ENCODE measurements around the gene SNTA1.
A peak's percentile ranks its signal among the peaks of the same experiment; 100 is the strongest.
"Not testable (repeated sequence)": the region's sequence is repeated elsewhere in the genome, so short reads cannot be mapped to it uniquely, and the experiment has no call there.

SNTA1 gene

DNA sequence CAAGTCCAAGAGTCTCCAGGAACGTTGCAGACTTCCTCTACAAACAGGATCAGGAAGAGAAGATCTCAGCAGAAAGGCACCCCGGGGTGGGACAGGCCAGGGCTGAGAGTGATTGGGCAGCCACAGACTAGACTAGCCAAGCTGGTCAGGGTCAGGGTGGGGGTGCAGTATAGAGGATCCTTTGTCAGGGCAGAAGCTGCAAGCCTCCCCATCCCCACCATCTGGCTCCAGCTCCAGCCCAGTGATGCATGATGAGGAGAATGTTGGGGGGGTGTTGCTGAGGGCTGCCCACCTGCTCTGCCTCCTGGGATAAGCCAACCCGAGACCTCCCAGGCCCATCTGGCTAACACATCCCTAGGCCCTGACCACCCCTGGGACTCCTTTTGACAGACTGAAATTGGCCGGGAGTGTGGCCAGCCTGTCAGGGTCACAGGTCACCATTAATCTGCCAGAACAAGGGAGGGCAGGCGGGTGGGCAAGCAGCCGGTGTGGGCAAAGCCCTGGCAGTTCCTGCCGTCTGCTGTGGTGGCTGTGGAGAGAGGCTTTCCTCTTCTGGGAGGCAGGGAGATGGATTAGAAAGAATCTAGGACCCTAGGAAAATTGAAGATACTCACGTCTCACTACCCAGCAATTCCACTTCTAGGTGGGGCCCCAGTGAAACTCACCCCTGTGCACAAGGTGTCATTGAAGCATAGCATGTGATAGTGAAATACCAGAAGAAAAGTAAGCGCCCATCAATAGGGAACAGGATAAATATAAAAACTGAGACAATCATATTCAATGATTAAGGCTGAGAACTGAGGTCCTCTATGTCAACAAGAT, 22.1 kb upstream of the SNTA1 start:
- DNase-seq = no peak

DNA sequence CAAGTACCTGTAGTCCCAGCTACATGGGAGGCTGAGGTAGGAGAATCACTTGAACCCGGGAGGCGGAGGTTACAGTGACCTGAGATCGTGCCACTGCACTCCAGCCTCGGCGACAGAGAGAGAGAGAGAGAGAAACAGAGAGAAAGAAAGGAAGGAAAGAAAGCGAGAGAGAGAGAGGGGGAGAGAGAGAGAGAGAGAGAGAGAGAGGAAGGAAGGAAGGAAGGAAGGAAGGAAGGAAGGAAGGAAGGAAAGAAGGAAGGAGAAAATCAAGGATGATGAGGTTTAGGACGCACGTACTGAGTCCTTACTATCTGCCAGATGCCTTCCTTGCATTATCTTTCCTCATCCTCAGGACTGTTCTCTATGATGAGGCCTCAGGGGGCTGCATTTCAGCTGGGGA, 21.2 kb upstream of the SNTA1 start:
- not testable (repeated sequence) for DNase-seq

DNA sequence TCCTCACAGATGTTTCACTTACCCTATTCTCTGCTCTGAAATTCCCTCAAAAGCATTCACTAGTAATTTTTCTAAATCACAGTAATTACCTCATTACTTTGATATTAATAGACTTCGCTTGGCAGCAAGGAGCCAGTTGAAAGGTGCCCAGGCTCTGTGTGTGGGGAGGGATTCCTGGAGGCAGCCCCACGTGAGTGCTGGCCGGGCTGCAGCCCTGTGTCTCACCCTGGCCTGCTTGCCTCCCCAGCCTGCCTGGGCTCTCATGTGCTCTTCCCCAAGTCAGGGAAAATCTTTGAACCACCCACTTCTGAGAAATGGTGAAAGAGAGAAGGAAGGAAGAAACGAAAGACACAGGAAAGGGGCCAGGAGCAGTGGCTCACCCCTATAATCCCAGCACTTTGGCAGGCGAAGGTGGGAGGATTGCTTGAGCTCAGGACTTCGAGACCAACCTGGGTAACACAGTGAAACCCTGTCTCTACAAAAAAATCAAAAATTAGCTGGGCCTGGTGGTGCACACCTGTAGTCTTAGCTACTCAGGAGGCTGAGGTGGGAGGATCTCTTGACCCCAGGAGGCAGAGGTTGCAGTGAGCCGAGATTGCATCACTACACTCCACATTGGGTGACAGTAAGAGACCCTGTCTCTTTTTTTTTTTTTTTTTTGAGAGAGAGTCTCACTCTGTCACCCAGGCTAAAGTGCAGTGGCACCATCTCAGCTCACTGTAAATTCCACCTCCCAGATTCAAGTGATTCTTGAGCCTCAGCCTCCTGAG, 20.0 kb upstream of the SNTA1 start:
- no peak for DNase-seq

DNA sequence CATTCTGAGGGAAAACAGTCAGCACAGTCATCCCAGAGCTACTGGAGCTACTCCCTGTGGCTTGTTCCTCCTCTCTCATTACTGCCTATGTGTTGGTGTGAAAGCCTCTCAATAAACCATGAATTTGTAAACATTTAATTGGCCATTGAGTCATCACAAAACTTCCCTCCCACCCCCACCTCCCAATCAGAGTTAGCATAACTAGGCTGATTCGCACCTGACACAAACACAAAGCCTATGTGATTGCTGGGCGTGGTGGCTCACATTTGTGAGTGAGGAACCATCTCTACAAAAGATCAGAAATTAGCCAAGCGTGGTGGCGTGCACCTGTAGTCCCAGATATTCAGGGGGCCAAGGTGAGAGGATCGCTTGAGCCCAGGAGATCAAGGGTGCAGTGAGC, 17.1 kb upstream of the SNTA1 start:
- no peak for DNase-seq

DNA sequence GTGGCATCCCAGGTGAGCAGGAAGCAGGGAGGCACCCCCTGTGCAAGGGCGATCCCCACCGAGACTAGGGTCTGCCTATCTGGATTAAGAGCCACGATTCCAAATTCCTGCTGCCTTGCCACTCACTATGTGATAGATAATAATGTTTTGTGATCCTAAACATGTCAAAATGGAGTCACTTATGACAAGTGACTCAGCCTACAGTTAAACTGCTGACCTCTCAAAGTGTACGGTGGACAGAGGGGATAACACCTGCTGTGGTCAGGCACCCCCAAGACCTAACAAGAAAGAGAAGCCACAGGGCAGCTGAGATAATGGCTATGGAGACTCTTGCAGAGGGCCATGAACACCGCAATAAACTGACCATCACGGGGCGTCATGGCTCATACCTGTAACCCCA, 16.0 kb upstream of the SNTA1 start:
- no peak for DNase-seq

DNA sequence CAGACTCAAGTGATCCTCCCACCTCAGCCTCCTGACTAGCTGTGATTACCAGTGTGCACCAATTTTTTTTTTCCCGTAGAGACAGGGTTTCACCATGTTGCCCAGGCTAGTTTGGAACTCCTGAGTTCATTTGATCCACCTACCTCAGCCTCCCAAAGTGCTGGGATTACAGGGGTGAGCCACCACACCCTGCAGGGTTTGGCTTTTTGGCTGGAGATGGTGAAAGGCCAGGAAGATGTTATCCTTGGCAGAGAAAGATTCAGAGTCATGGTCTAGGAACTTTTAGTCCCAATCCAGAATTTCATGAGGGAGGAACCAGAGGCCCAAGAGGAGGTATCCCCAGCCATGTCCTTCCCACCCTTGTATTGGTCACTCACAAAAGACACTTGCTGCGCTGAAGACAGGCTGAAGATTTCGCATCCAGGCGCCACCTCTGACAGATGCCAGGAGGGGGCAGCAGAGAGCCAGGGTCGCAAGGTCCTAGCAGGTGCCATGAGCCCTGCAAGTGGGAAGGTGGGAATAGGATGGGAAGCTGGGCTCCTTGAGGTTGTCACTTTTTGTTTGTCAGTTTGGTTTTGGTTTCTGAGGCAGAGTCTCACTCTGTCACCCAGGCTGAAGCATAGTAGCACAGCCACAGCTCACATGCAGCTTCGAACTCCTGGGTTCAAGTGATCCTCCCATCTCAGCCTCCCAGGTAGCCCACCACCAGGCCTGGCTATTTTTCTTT, 13.5 kb upstream of the SNTA1 start:
- peak; percentile 18 for DNase-seq

DNA sequence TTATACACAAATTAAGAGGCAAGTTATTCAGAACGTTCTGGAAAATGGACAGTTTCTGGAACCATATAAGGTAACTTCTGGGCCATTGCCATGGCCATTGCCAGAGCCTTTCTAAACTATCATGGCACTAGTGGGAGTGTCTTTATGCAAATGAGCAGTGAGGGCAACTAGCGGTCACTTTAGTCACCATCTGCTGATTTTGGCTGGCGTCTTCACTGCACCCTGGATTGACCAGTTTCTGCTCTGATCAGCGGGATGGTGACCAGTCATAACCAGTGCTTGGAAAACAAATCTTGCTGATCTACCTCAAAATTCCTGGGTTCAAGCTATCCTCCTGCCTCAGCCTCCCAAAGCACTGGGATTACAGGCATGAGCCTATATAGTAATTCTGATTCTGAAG, 7.3 kb upstream of the SNTA1 start:
- DNase-seq = no peak

DNA sequence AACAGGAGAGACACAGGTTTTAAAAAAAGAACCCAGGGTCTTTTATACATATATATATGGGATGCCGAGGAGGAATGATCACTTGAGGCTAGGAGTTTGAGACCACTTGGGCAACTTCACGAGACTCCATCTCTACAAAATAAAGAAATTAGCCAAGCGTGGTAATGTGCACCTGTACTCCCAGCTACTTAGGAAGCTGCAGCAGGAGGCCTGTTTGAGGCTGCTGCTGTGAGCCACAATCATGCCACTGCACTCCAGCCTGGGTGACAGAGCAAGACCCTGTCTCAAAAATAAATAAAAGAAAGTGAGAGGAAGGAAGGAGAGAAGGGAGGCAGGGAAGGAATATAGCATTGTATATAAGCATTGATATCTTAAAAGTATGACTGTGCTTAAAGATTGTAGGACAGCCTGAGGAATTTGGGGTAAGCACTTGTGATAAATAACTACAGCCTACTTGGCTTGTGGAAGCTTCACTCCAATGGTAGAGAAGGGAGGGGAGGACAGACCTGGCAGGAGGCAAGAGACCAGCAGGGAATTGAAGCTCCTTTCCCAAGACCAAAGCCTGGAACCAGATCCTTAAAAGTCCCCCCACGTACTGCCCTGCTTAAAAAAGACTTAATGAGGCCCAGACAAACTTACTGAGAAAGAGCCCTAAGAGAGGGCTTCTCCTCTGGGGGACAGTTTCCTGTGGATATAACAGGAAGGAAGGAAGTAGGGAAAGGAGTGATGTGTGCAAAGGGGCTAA, 2.5 kb upstream of the SNTA1 start:
- DNase-seq = no peak

DNA sequence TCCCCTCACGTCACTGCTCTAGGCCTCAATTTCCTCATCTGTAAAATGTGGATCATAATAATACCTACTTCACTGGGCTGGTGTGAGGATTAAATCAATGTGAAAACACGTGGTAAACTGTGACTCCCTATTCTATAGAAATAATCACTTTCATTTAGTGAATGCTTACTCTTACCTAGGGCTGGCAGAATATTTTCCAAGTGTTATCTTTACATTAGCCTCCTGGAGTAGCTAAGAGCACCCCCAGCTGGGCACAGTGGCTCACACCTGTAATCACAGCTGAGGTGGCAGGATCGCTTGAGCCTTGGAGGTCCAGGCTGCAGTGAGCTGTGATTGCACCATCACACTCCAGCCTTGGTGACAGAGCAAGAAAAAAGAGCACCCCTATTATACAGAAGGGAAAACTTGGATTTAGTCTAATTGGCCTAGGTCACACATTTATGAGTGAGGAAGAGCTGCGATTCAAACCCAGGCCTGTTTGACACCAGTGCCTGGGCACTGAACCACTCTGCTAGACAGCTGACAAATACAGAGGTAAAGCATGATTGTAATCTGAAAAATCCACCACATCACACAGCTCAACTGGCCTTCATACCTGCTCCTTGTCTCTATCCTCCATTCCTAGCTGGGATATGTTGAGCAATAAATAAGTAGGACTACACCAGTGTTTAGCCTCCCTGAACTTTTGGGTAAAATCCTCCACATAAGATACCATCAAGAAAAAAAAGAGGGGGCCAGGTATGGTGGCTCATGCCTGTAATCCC, 1.4 kb upstream of the SNTA1 start:
- no peak for DNase-seq

DNA sequence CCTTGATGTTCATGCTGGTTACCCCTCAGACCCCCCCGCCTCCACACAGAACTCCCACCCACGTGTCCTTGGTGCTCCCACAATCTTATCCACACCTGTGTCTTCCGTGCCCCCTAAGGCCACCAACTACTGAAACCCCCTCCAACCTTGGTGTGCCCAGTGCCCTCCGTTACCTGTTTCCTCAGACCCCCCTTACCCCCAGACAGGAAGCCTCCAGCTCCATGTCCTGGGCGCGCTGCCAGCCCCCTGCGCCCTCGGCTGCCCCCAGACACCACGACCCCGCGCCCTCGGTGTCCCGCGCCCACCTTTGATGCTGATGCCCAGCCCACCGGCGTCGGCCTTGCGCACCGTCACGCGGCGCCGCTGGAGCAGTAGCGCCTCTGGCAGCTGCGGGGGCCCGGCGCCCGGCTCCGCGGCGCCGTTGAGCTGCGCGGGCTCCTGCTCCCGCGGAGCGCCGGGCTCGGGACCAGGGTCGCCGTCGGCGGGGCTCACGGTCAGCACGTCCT, 504 bp downstream of the SNTA1 start:
- DNase-seq = no peak

DNA sequence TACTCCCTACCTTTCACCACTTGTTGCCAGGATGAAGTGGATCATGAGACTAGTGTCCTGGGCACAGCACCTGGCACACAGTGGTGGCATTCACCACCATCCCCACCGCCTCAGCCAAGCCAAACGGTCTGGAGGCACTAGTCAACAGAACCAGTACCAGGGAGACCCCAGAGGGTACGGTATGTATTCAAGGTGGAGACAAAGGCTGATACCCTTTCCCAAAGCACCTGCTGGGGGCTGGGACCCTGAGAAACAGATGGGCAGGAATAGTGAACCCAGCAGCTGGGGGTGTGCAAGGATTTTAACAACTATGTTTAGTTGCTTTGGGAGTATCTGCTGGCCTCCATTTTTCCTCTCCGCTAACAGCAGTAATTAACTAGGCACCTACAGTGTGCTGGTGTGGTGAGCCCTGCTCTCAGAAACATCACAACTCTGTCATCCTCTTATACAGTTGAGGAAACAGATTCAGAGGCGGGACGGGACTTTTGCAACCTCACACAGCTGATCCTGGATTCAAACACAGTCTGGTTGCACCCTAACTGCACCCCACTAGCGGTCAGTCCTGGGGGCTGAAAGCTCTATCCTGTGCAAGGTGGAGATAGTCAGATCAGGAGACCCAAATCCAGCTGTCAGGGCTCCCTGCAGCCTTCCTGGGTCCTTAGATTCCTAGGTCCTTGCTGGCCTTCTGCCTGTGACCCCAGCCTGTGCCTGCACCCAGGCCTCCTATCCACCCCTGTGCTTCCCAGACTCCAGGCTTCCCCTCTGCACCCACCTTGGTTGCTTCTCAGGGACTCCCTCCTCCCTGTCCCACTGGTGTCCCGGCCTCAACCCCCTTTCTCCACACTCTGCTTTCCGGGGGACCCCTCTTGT, 1.2 kb downstream of the SNTA1 start:
- DNase-seq = no peak

DNA sequence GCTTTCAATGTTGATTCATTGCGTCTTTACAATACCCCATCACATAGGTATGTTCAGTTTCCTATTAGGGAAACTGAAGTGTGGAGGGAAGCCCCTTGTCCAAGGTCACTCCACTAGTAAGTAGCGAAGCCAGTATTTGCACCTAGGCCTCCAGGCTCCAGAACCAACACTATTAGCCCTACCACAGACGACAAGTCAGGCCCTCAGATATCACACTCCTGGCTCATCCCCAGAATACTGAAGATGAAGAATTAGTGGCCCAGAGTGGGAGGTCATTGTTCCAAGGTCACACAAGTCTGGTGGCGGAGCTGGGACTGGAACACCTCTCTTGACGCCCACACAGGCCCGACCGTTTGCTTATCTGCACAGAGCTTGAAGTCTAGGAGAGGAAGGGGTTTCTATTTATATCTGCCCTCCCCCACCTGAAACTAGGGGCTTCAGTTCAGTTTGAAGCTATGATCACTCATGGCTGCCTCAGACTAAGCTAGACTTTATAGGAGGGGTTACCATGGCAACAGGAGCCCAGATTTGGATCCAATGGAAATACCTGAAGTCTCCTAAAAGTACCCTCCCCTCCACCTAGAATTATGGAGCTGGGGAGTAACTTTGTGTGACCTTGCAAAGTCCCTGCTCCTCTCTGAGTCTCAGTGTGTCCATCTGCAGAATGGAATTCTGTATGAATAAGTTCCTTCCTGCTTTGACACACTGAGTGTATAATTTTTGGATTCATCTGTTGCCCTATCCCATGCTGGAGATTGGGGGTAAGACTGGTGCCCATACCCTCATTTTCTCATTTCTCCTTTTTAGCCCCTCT, 2.2 kb downstream of the SNTA1 start:
- no peak for DNase-seq

DNA sequence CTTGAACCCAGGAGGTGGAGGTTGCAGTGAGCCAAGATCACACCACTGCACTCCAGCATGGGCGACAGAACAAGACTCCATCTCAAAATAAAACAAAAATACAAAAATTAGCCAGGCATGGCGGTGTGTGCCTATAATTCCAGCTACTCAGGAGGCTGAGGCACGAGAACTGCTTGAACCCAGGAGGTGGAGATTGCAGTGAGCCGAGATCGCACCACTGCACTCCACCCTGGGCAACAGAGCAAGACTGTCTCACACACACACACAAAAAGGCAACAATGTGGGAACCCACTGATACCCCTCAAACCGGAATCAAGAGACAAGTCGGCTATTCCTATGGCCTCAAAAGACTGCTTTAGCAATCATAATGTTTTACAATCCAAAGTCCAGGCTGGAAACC, 3.0 kb downstream of the SNTA1 start:
- not testable (repeated sequence) for DNase-seq

DNA sequence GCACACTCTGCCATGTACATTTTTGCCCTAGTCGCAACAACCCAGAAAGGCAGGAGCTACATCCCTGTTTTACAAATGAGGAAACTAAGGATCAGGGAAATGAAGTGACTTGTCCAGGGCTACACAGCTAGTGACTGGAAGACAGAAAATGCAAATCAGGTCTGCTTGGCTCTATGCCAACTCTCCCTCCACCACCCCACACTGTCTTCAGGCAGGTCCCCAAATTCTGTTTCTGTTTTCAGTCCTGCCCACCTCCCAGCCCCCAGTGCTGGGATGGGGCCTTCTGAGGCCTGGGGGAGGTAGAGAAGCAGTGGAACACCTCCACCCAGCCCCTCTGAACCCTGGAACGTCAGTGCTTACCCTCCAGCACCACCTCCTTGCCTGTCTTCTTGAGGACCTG, 5.1 kb downstream of the SNTA1 start:
- DNase-seq = no peak

DNA sequence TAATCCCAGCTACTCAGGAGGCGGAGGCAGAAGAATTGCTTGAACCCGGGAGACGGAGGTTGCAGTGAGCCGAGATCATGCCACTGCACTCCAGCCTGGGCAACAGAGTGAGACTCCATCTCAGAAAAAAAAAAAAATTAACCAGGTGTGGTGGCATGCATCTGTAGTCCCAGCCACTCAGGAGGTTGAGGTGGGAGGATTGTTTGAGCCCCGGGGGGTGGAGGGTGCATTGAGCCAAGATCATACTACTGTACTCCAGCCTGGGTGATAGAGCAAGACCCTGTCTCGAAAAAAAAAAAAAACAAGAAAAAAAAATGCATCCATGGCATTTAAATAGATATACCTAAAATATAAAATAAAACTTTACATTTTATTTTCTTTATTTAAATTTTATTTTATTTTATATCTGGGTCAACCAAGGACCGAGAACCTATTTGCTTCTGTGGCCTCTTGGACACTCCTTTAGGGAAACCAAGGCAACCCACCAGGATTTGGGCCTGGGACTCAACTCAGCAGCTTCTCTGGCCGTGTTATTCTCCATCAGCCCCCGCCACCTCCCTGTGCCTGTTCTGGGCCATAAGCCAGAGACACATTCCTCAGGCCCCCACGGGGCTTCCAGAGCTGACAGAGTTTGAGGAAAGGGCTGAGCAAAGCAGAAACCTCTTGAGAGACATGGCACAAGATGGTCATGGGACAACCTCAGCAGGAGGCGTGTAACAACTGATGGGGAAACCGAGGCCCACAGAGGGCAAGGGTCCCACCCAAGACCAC, 6.2 kb downstream of the SNTA1 start:
- DNase-seq = no peak

DNA sequence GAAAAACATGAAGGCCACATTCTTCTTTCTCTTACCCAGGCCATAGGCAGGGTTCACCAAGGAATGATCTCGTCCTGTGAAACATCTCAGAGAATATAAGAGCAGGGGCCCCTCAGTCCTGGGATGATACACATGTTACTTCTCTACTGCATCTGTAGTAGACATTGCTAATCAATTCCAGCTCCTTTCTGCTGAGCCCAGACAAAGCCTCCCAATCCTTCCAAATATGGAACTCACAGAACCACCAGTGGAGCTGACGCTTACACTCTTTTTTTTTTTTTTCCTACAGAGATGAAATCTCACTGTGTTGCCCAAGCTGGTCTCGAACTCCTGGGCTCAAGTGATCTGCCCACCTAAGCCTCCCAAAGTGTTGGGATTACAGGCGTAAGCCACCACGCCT, 9.1 kb downstream of the SNTA1 start:
- DNase-seq = no peak

DNA sequence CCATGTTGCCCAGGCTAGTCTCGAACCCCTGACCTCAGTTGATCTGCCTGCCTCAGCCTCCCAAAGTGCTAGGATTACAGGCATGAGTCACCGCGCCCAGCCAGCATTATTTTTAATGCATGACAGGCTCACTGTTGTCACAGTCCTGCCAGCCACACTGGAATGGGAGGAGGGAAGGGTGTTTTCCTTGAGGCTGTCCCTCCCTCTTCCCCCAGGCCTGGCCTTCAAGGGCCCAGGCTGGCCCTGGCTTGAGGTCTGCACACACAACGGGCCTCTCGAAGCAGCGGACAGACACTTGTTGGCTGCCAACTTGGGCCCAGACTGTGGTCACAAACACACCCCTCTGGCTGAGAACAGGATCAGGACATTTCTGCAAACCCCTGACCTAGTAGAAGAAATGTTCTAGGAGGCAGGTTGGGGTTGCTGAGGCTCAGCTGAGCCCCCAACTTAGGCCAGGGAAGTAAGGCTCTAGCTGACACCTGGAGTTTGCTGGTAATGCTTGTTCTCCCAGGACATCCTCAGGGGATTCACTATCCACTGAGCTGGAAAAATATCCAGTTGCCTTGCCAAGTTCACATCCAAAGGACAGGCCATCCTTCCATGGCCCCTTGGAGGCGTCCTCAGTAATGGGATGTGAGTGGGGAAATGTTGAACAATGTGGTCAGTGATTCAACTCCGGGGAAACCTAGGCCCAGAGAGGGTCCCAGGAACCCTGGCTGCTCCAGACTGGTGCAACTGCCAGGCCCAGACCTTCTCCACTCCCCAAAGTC, 9.9 kb downstream of the SNTA1 start:
- no peak for DNase-seq

DNA sequence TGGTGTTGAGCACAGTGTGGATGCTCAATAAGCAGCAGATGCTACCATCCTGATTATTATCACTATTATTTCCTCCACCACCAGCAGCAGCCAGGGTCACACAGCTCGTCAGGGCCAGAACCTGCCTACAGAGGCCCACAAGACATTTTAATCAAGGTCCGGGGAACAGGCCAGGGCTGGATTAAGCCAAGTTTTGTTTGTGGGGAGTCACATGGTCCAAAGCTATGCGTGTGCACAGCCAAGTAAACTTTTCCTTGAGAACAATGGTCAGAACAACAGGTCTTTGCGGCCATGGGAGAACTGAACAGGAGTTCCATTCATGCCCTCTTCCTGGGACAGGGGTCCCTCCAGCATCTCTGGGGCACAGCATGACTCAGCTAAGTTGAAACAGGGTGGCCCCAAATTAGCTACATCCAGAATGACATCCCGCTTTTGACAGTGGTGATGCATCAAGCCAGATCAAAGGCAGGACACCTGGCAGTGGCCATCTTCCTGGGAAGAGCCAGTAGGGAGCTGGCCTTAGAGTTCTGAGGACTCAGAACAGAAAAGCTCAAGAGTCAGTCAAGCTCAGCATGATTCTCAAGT, 11.7 kb downstream of the SNTA1 start:
- DNase-seq = no peak

Measured in GF-D8 (cell line).